DMS 273 (cell line): ENCODE measurements around the gene ETHE1.

Experiments
- DNase-seq: peaks from one replicate; lab custom pipeline; 2025; ENCODE audit not compliant: unreplicated experiment; lab: John Stamatoyannopoulos, UW

ETHE1 gene

DNA sequence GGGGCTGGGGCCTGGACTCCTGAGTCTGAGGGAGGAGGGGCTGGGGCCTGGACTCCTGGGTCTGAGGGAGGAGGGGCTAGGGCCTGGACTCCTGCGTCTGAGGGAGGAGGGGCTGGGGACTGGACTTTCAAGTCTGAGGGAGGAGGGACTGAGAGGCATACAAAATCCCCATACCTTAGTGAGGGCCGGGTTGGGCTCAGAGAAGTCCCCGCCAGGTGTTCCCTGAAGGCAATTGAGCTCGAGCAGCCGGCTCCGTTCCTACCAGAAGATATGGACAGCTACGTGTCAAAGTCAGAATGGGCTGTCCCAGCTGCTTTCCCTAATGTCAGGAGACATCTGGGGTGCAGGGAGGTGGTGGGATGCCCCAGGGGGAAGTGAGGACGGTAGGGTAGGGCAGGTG is 31.9 kb downstream of the ETHE1 start:
- DNase-seq, result no peak

DNA sequence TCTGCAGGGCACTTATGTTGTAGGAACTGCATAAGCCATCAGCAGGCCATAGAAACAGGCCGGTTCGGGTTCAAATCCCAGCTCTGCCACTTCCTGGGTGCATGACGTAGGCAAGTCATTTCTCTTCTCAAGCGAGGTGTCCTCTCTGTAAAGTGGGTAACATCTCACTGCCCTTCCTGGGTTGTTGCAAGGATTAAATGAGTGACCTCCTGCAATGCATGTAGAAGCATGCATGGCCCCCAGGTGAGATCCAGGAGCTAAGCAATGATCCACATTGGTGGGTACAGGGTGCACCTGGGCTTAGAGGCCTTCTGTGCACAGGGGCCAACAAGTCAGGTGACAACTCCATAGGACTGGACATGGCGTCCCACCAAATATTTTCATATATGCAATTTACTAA is 36.2 kb downstream of the ETHE1 start:
- DNase-seq, result no peak

DNA sequence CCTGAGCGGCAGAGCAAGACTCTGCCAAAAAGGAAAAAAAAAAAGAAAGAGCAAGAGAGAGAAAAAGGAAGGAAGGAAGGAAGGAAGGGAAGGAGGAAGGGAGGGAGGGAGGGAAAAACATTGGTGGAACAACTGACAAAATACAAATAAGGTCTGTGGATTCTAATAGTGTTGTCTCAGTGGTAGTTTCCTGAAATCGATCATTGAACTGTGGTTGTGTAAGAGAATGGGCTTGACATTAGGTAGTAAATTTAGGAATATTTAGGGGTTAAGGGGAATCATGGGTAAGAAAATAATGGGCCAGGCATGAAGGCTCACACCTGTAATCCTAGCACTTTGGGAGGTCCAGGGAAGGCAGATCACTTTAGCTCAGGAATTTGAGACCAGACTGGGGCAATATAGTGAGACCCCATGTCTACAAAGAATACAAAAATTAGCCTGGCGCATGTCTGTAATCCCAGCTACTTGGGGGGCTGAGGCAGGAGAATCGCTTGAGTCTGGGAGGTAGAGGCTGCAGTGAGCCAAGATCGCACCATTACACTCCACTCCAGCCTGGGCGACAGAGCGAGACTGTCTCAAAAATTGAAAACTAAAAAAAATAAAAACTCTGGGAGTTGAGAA is 36.9 kb downstream of the ETHE1 start:
- no peak for DNase-seq

DNA sequence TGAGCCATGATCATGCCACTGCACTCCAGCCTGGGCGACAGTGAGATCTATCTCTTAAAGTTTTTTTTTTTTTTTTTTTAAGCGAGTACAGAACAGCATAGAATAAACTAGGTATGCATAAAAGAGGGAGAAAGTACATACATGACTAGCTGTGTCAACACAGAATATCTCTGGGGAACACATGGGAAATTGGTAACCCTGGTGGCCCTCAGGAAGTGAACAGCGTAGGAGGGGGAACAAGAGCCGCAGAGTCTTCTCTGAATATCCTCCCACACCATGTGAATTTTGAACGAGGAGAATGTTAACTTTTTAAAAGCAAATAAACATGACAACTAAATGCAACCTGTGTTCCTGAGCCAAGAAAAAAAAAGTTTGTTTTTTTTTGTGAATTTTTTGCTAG is 37.7 kb downstream of the ETHE1 start:
- no peak for DNase-seq

DNA sequence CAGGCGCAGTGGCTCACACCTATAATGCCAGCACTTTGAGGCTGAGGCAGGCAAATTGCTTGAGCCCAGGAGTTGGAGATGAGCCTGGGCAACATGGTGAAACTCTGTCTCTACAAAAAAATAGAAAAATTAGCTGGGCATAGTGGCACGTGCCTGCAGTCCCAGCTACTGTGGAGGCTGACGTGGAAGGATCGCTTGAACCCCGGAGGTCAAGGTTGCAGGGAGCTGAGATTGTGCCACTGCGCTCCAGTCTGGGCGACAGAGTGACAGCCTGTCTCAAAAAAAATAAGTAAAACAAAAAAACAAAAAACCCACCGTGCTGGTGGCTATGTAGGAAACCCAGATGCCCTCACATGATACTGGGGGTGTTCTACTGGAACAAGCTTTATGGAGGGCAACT is 38.8 kb downstream of the ETHE1 start:
- DNase-seq, result no peak

DNA sequence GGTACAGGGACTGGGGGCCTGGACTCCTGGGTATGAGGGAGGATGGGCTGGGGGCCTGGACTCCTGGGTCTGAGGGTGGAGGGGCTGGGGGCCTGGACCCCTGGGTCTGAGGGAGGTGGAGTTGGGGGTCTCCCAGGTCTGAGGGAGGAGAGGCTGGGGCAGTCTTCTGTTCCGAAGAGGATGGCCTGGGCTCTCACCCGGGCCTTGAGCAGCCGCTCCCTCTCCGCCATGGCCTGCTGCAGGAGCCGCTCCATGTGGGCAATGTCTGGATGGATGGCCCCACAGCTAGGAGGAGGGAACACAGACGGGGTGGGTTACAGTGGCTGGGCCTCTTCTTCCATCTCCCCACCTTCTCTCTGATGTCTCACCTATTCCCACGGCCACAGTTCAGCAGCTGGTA is 40.6 kb downstream of the ETHE1 start:
- DNase-seq, result no peak

DNA sequence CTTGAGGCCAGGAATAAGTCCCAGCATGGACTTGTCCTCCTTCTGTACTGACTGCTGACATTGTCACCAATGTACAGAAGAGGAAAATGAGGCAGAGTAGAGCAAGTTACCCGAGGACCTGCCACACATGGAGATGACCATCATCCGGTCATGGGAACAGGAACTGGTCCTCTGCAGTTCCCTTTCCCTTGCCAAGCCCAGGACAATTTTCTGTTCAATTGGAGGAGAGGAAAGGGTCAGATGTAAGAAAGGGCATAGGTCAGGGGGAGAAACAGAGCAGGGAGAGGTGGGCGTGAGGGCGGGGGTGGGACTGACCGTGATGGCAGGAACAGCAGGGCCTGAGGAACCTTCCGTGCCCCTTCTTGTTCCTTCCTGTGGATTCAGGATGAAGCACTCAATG is 41.0 kb downstream of the ETHE1 start:
- DNase-seq, result no peak

DNA sequence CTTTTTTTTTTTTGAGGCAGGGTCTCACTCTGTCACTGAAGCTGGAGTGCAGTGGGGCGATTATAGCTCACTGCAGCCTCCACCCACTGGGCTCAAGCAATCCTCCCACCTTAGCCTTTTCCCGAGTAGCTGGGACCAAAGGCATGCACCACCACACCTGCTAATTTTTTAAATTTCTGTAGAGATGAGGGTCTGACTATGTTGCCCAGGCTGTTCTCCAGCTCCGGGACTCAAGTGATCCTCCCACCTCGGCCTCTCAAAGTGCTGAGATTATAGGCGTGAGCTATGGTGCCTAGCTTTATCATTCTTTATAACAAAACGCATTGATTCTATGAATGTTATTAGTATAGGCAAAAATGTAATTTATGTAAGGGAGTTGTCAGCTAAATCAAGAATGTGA is 43.7 kb downstream of the ETHE1 start:
- no peak for DNase-seq

DNA sequence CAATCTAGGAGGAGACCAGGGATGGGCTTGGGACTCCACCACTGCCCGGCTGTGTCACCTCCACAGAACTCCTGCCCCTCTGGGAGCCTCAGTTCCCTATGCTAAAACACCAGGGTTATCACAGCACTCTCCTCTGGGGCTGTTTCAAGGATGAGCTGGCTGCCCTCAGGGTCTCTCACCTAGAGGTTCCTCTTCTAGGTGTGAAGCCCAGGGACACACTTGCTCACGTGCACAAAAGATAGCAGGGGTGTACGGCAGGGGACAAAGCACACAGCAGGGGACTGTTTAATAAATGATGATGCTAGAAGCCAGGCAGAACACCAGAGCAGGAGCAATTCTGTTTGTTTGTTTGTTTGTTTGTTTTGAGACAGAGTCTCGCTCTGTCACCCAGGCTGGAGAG is 44.8 kb downstream of the ETHE1 start:
- no peak for DNase-seq

DNA sequence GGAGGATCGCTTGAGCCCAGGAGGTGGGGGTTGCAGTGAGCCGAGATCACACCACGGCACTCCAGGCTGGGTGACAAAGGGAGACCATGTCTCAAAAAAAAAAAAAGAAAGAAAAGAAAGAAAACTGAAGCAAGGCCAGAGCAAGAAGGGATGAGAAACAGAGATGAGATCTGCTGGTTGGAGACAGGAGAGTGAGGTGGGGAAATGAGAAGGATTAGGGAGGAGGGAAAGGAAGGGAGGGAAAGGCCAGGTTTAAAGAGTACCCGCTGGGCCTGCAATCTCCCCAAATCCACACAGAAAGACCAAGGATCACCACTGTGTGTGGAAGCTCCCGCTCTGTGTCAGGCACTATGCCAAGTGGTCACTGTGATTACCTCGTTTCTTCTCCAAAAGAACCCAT is 45.3 kb downstream of the ETHE1 start:
- no peak for DNase-seq

DNA sequence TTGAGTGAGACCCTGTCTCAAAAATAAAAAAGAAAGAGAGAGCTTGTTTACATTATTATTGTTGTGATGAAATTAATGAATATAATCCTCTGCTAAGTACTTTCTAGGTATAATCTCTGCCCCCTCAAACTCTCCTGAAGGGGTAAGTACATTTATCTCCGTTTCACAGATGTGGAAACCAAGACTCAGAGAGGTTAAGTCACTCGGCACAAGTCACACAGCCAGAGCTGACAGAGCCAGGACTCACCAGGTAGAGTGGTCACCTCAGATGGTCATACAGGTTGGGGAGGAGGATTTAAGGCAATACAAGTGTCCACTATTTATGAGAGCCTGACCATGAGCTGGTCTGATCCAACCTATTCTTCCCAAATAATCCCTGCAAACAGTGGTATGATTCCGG is 46.4 kb downstream of the ETHE1 start:
- DNase-seq, result no peak

DNA sequence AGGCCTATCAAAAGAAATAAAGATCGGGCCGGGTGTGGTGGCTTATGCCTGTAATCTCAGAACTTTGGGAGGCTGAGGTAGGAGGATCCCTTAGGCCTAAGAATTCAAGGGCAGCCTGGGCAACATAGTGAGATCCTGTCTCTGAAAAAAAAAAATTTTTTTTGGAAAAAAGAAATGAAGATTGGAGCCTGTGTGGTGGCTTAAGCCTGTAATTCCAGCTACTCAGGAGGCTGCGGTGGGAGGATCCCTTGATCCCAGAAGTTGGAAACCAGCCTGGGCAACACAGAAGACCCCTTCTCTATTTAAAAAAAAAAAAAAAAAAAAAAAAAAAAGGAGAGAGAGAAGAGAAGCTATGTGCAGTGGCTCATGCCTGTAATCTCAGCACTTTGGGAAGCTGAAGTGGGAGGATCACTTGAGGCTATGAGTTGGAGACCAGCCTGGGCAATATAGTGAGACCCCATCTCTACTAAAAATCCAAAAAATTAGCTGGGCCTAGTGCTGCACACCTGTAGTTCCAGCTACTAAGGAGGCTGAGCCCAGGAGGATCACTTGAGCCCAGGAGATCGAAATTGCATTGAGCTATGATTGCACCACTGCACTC is 46.9 kb downstream of the ETHE1 start:
- no peak for DNase-seq

DNA sequence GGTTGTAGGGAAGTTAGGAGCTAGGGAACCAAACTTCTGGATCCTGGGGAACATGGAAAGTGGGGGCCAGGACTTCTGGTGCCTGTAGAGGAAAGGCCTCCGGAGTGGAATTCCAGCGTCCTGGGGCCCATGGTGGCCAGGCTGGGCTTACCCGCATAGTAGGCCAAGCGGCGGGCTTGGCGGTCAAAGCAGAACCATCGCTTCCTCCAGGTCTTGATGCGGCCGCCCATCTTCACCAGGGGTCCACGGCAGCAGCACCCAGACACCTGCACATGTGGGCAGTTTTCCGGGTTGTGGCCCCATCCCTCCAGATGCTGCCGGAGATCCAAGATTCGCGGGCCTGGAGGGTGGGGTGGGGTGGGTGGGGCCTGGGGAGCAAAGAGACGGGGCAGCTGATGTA is 47.8 kb downstream of the ETHE1 start:
- no peak for DNase-seq

DNA sequence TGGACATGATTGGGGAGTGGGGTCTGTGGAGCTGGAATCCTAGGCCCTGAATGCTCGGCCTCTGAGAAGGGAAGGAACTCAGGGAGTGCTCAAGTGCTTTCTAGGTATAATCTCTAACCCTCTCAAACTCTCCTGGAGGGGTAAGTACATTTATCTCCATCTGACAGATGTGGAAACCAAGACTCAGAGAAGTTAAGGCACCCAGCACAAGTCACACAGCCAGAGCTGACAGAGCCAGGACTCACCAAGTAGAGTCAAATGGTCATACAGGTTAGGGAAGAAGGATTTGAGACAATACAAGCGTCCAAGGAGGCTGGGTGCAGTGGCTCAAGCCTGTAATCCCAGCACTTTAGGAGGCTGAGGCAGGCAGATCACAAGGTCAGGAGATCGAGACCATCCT is 48.7 kb downstream of the ETHE1 start:
- no peak for DNase-seq

DNA sequence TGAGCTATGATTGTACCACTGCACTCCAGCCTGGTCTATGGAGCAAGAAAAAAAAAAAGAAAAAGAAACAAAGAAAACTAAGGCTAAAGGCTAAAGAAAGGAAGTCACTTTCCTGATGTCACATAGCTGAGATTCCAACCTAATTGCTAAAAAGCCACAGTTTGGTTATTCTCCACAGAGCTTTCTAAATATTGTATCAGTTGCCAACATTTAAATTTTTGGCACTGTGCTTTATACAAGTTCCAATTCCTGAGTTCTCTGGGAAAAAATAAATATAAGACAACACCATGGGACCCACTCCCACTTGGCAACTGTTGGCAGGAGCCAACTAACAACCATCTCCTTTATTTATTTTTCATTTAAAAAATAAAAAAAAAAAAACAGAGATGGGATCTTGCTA is 50.4 kb downstream of the ETHE1 start:
- DNase-seq, result no peak

DNA sequence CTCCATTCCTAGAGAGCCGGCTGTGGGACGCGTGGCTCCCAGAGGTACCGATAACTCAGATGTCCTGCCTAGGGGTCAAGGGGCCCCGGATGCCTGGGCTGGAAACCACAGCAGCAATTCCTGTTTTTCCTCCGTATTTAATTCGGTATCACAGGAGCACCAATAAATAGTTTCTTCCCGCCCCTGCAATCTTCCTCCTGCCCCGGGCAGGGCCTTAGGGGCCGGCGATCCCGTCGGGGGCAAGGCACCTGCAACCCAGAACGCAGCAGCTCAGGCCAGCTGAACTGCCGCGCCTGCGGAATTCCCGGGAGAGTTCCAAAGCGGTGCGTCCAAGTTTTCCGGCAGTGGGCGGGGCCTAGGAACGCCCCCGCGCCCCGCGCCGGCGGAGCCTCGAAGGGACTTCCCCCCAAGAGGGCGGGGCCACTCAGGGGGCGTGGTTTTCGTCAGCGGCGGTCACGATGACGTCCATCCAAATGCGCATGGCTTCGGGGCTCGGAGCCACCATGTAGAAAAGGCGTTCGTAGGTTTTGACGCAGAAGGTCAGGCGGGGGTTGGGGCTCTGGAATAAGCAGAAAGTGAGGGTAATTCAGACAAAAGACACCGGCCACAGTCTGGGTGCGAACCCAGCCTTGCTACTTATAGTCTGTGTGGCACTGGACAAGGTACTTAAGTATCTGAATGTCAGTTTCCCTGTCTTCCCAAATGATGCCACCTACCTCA is 51.9 kb downstream of the ETHE1 start:
- peak; percentile 97 for DNase-seq

DNA sequence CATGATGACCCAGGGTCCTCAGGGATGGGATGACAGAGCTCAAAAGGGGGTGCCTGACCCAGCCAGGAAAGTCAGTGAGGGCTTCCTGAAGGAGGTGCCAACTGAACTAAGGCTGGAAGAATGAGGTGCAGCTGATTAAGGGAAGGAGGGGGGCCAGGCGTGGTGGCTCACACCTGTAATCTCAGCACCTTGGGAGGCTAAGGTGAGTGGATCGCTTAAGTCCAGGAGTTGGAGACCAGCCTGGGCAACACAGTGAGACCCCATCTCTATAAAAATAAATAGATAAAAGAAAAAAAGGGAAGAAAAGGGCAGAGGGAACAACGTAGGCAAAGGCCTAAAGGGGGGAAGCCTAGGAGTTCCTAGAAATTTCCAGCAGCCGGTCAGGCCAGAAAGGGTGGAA is 52.5 kb downstream of the ETHE1 start:
- no peak for DNase-seq

DNA sequence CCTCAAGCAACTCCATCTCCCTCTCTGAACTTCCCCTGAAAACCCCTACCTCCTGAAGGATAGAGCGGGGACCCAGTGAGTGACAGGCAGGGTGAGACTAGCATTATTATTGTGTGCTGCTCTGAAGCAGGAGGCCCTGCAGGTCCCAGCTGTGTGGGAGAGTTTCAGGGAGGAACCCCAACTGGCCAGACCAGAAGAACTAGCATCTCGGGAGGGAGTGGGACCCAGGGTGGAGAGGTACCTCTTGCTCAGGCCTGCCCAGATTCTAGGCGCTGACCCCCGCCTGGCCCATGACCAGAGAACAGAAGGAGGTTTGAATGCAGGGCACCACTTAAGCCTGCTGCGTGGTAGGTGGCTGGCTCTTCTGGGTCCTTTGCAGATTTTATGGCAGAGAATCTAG is 55.9 kb downstream of the ETHE1 start:
- no peak for DNase-seq

DNA sequence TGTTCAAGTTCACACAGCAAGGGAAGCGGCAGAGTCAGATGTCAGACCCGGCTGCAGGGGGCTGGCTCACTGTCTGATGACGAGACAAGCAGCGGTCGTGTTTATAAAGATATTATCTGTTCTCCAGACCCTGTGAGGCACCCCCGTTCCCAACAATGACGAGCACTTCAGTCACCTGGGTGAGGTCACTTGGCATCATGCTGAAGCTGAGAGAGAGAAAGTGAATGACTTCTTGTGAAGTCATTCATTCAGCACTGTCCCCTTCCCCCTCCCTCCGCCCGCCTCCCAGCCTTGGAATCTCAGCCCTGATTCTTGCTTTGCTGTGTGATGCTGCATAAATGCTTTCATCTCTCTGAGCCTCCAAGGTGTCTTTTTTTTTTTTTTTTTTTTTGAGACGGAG is 56.7 kb downstream of the ETHE1 start:
- DNase-seq, result no peak

DNA sequence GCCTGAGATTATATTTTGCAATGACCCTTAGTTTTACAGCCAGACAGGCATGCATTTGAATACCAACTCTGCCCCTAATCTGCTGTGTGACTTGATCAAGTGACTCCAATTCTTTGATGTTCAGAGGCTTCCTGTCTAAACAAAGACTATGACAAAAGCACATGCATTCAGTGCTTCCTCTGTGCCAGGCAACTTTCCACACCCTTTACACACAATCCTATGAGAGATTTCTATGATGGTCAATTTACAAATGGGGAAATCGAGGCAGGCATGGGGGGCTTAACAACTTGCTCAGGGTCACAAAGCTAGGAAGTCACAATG is 57.9 kb downstream of the ETHE1 start:
- DNase-seq, result no peak

DNA sequence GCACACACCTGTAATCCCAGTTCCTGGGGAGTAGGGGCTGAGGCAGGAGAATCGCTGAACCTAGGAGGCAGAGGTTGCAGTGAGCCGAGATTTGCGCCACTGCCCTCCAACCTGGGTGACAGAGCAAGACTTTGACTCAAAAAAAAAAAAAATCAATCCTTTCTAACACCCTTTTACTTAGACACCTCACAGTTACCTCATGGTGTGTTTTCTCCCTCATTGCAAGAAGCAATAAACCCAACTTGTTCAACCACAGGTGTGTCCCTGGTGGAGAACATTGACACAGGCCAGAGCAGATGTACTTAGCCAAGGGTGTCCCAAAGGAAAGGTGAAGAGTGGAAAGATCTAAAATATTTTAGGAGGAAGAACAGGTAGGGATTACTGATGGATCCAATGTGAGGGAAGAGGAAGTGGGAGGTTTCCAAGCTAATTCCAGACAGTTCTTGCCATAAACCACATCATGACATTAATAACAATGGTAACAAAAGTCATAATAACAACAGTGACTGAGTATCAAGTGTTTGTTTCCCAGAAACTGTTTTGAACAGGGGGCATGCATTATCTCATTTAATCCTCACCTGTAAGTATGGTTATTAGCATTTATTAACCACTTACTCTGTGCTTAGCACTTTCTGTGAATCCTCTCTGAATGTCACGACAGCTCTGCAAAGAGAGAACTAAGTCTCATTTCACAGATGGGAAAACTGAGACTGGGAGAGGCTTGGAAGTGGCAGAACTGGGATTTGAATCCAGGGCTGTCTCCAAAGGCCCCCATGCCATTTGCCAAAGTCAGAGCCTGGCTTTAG is 58.4 kb downstream of the ETHE1 start:
- no peak for DNase-seq

DNA sequence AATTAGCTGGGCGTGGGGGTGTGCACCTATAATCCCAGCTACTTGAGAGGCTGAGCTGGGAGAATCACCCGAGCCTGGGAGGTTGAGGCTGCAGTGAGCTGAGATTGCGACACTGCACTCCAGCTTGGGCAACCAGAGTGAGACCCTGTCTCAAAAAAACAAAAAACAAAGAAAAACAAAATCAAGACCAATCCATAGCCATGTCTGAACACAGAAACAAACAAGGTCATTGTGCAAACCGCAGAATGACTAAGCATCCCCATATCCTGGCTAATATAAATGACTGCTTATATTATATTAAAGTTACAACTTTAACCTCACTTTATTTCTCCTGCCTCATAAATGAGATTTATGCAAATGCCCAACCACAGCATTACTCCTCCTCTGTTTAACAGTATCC is 59.3 kb downstream of the ETHE1 start:
- no peak for DNase-seq
